Heart left ventricle (tissue), 16 donors: ENCODE results near the gene ACAA1. TPM values are rescaled to one million over a fixed set of nuclear protein-coding genes. Genes with fewer than 3 reads are reported as not detected.

ENCODE experiments used
- ATAC-seq, 4 donors: fragments of 200-7000 bp; cut with Tn5 transposase; one replicate each; pipeline ENCODE4 v1.9.1; 2020 to 2022; ENCODE audit warnings: moderate library complexity in 4 of 4, mild to moderate bottlenecking in 3 of 4, moderate number of reproducible peaks in 1 of 4
- DNase-seq, 5 donors: peaks; one replicate each; pipeline ENCODE4 v3.0.0-alpha.2; 2020
- H3K27ac ChIP-seq, 12 donors: fragments of 200-600 bp; sonication (generic) in 4 of 12; one replicate each; pipeline versions ENCODE4 v1.5.0 to v1.8.0; 2016 to 2022; ENCODE audit warnings: mild to moderate bottlenecking in 2 of 12
- H3K27me3 ChIP-seq, 9 donors: fragments of 200-600 bp; sonication (generic) in 2 of 9; one replicate each; pipeline versions ENCODE4 v1.5.1 to v1.8.0; 2016 to 2022; ENCODE audit warnings: mild to moderate bottlenecking in 3 of 9
- H3K36me3 ChIP-seq, 9 donors: fragments of 200-600 bp; sonication (generic) in 2 of 9; one replicate each; pipeline versions ENCODE4 v1.5.0 to v1.8.0; 2018 to 2022; ENCODE audit warnings: mild to moderate bottlenecking in 2 of 9
- H3K4me1 ChIP-seq, 12 donors: fragments of 200-600 bp; sonication (generic) in 4 of 12; one replicate each; pipeline versions ENCODE4 v1.5.0 to v1.8.0; 2016 to 2022; ENCODE audit warnings: mild to moderate bottlenecking in 3 of 12
- H3K4me3 ChIP-seq, 12 donors: fragments of 200-600 bp; sonication (generic) in 4 of 12; one replicate each; pipeline versions ENCODE4 v1.5.0 to v1.8.0; 2017 to 2022; ENCODE audit warnings: mild to moderate bottlenecking in 9 of 12, moderate library complexity in 4 of 12
- H3K9me3 ChIP-seq, 12 donors: fragments of 200-600 bp; sonication (generic) in 4 of 12; one replicate each; pipeline versions ENCODE4 v1.5.0 to v1.8.0; 2016 to 2022; ENCODE audit warnings: mild to moderate bottlenecking in 1 of 12
- CTCF ChIP-seq, 12 donors: fragments of 200-600 bp; sonication (generic) in 4 of 12; IDR thresholded peaks; one replicate each; pipeline versions ENCODE4 v1.5.0 to v1.8.0; 2018 to 2022; ENCODE audit warnings: antibody characterized with exemption in 12 of 12, mild to moderate bottlenecking in 5 of 12
- POLR2A ChIP-seq, 2 donors: fragments of 450-650 bp; IDR thresholded peaks; one replicate each; pipeline ENCODE4 v1.6.1; 2017; ENCODE audit warnings: antibody characterized with exemption in 2 of 2, mild to moderate bottlenecking in 2 of 2, moderate library complexity in 2 of 2
- WGBS, 4 donors: extraction: QIAGEN DNeasy Blood & Tissue Kit in 2 of 4; methylation state at CpG; one replicate each; pipeline versions ENCODE4 v1.1.5 to v1.1.7; 2013 to 2018; 5-methylcytosine and 5-hydroxymethylcytosine counted together
- intact Hi-C, 10 donors: fragments of 100-400 bp; cut with DNase I; formaldehyde crosslinking; loops; one replicate each; pipeline versions ENCODE4 v1.11.1 to v1.14.2; 2022
- polyA plus RNA-seq, 2 donors: library from polyadenylated mRNA; stranded (reverse); fragments of 200-250 nt; gene quantifications; one replicate each; pipeline ENCODE4 v1.2.3, GENCODE V29; 2013
- total RNA-seq, 9 donors: library from RNA; depleted of rRNA in 2 of 9; stranded (reverse); fragments of >200 nt in 2 of 9; fragmentation: NEBNext Ultra II Directional in 3 of 9; extraction: Animal tissue kit (Norgen Biotek cat#: 25700) in 3 of 9; gene quantifications; one replicate each; pipeline versions ENCODE4 v1.1.0 to v1.2.4, GENCODE V29; 2016 to 2023
- donor health status: ischemic (EF 13 %, LVEDD 7.1; RV severe dilation, severe dysfunction).
- donor health status: healthy with polysubstance abuse.
- donor health status: DM: no; HTN: yes; CAD: no.
- donor health status: DM: no; HTN: no; CAD: no.
- donor health status: ischemic (EF 25% LVEDD 6.9; RV normal size, moderate dysfunction).
- donor health status: ischemic (EF 25% LVEDD 5.7; RV mildly dilated, moderate dysfunction).
- donor health status: healthy.
- donor health status: DM: yes; HTN: yes; CAD: no.
- donor health status: ischemic (EF 35%, LVEDD 5.7; RV mildly dilated, moderate dysfunction).
- donor health status: nonischemic (EF 11% LVEDD 7.7; RV severe dilation, severe dysfunction).
- donor health status: DM: yes; HTN: yes; CAD: no.
- donor health status: PGD.
- donor health status: ischemic (EF 29% LVEDD 5.4; RV normal size, mild dysfunction).
- donor health status: nonischemic (EF 23%, LVEDD 6.1; RV moderate dilation, normal function).

Gene ACAA1
- total and polyA plus RNA-seq, 11 donors = 62.7 to 139 (median 105) TPM

GRCh38 chr3:38099518-38099917, 37.4 kb downstream of the ACAA1 start:
- ATAC-seq = no peak
- H3K4me1 ChIP-seq = peaks cover 0 to 8% (median 0%) of the 10 kb centered on the region in 12 donors
- H3K27me3 ChIP-seq = peaks cover 0 to 4% (median 0%) of the 10 kb centered on the region in 9 donors

GRCh38 chr3:38098376-38098723, 38.6 kb downstream of the ACAA1 start:
- Histone ChIP-seq H3K4me1 (peaks cover 0 to 8% (median 0%) of the 10 kb centered on the region in 12 donors), H3K9me3 (no peaks in the 10 kb centered on the region), H3K27me3 (peaks cover 0 to 4% (median 0%) of the 10 kb centered on the region in 9 donors), H3K27ac (no peak overlapping the region), H3K36me3 (no peaks in the 10 kb centered on the region), H3K4me3 (no peak overlapping the region)
- WGBS, 4 donors = 89 to 96% (median 91%) methylated on average over 9 of the region's 9 CpGs
- no peak for DNase-seq
- intact Hi-C loops = no loop called here
- ATAC-seq = no peak
- no peak for TF ChIP-seq CTCF (IDR thresholded peaks at IDR 0.05)
- TF ChIP-seq POLR2A (IDR thresholded peaks at IDR 0.05) = no peak

More at GRCh38 chr3:38099518-38099917, 37.4 kb downstream of the ACAA1 start:
- WGBS, 4 donors = 21 to 31% (median 27%) methylated on average over 4 to 5 of the region's 5 CpGs
- no peak overlapping the region for H3K4me3 ChIP-seq
- no peak for DNase-seq
- intact Hi-C loops = no loop called here
- peaks cover 0 to 6% (median 0%) of the 10 kb centered on the region in 12 donors for H3K9me3 ChIP-seq
- no peaks in the 10 kb centered on the region for H3K36me3 ChIP-seq
- no peak overlapping the region for H3K27ac ChIP-seq
- TF ChIP-seq CTCF (IDR thresholded peaks at IDR 0.05) (no peak), POLR2A (IDR thresholded peaks at IDR 0.05) (no peak)

GRCh38 chr3:38097446-38098375, 39.2 kb downstream of the ACAA1 start:
- ATAC-seq (no peak), DNase-seq (no peak)
- Histone ChIP-seq H3K9me3 (no peaks in the 10 kb centered on the region), H3K4me3 (no peak overlapping the region), H3K27me3 (peaks cover 0 to 4% (median 0%) of the 10 kb centered on the region in 9 donors), H3K36me3 (no peaks in the 10 kb centered on the region), H3K4me1 (peaks cover 0 to 8% (median 0%) of the 10 kb centered on the region in 12 donors), H3K27ac (no peak overlapping the region)
- TF ChIP-seq POLR2A (IDR thresholded peaks at IDR 0.05) (no peak), CTCF (IDR thresholded peaks at IDR 0.05) (no peak)
- intact Hi-C loops = no loop called here
- WGBS, 4 donors = 70 to 83% (median 77%) methylated on average over 9 to 19 of the region's 19 CpGs

GRCh38 chr3:38095669-38096483, 41.1 kb downstream of the ACAA1 start:
- no peak overlapping the region for H3K4me3 ChIP-seq
- intact Hi-C loops = no loop called here
- TF ChIP-seq CTCF (IDR thresholded peaks at IDR 0.05) (no peak), POLR2A (IDR thresholded peaks at IDR 0.05) (no peak)
- no peaks in the 10 kb centered on the region for H3K9me3 ChIP-seq
- no peak overlapping the region for H3K27ac ChIP-seq
- H3K36me3 ChIP-seq = no peaks in the 10 kb centered on the region
- no peaks in the 10 kb centered on the region for H3K4me1 ChIP-seq
- 77 to 95% (median 86%) methylated on average over 4 to 6 of the region's 6 CpGs for WGBS, 4 donors
- ATAC-seq (no peak), DNase-seq (no peak)
- peaks cover 0 to 4% (median 0%) of the 10 kb centered on the region in 9 donors for H3K27me3 ChIP-seq
